ENCODE measurements around the gene GCC2. TPM values are rescaled to one million over a fixed set of nuclear protein-coding genes. Genes with fewer than 3 reads are reported as not detected.
A peak's percentile ranks its signal among the peaks of the same experiment; 100 is the strongest.

GCC2 gene
- total RNA-seq, 1 donor from 2014 or later = 53.9 TPM

DNA sequence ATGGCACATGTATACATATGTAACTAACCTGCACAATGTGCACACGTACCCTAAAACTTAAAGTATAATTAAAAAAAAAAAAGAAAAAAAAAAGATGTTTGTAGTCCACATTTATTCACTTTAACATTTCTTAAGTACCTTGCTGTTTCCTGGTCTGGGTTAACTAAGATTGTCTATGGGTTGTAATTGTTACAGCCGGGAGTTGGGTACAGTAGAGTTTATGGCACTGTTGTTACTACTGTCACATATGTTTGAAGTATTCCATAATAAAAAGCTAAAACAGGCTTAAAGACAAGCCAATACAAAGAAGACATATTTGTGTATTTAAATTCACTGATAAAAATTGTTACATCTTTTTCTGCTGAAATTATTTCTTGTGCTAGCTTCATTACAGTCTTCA is 36.2 kb downstream of the GCC2 start:
- TF ChIP-seq, protein P1, sequence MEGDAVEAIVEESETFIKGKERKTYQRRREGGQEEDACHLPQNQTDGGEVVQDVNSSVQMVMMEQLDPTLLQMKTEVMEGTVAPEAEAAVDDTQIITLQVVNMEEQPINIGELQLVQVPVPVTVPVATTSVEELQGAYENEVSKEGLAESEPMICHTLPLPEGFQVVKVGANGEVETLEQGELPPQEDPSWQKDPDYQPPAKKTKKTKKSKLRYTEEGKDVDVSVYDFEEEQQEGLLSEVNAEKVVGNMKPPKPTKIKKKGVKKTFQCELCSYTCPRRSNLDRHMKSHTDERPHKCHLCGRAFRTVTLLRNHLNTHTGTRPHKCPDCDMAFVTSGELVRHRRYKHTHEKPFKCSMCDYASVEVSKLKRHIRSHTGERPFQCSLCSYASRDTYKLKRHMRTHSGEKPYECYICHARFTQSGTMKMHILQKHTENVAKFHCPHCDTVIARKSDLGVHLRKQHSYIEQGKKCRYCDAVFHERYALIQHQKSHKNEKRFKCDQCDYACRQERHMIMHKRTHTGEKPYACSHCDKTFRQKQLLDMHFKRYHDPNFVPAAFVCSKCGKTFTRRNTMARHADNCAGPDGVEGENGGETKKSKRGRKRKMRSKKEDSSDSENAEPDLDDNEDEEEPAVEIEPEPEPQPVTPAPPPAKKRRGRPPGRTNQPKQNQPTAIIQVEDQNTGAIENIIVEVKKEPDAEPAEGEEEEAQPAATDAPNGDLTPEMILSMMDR (IDR thresholded peaks at IDR 0.05; ENCODE audit: insufficient read depth, low read depth, low read length) = no peak
- TF ChIP-seq EZH2 (IDR thresholded peaks at IDR 0.05; ENCODE audit: insufficient read depth, low read length) = no peak
- Mint-ChIP-seq H3K4me1 (ENCODE audit: low read depth, unreplicated experiment) (peaks cover 3% of the 10 kb centered on the region), H3K27me3 (ENCODE audit: low read depth, unreplicated experiment) (no peaks in the 10 kb centered on the region), H3K4me3 (ENCODE audit: unreplicated experiment) (no peak overlapping the region), H3K36me3 (ENCODE audit: low read depth, unreplicated experiment) (peaks cover 21% of the 10 kb centered on the region), H3K9me3 (ENCODE audit: unreplicated experiment) (no peaks in the 10 kb centered on the region), H3K27ac (ENCODE audit: unreplicated experiment) (no peak overlapping the region)
- Histone ChIP-seq H3K4me1 (ENCODE audit: insufficient read depth, low read length) (no peaks in the 10 kb centered on the region), H4K20me1 (ENCODE audit: insufficient read depth, low read length) (no peaks in the 10 kb centered on the region), H3K9me3 (ENCODE audit: insufficient read depth, low read depth, low read length) (no peaks in the 10 kb centered on the region), H2AFZ (ENCODE audit: low read depth, low read length) (no peak overlapping the region), H3K79me2 (ENCODE audit: insufficient read depth, low read length) (no peaks in the 10 kb centered on the region), H3K4me3 (ENCODE audit: insufficient read depth, low read depth, low read length) (no peak overlapping the region), H3K36me3 (ENCODE audit: insufficient read depth, low read length) (peaks cover 39% of the 10 kb centered on the region), H3K27ac (ENCODE audit: low read depth, low read length) (no peak overlapping the region), H3K4me2 (ENCODE audit: low read length) (no peak overlapping the region), H3K9ac (ENCODE audit: low read length) (no peak overlapping the region), H3K27me3 (ENCODE audit: insufficient read depth, low read length) (no peaks in the 10 kb centered on the region)
- FAIRE-seq (no peak), DNase-seq (ENCODE audit: low read depth) (no peak)

DNA sequence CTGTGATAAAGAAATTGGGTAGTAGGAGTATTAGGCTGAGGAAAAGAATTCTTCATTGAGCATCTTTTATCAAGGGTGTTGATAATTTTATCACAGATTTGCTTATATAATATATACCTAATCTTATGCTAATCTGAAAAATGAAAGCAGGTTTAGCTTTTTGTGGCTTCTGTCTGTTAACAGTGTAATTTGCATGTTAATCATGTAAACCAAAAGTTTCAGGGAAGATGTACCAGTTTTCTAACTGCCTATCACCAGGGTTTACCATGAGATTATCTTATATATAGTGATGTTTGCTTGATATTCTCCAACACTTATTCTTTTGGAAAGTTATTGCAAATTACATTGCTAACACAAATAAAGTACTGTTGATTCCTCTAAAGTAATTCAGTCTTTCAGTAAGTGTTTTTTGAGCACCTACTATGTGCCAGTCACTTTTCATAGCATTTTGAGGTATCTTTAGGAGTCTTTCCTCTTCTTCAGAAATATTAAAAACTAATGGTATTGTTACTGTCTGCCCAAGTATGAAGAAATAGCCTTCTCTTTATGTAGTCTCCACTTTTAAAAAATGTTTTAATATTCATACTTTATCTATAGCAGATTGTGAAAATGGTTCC is 41.6 kb downstream of the GCC2 start:
- no peak for FAIRE-seq
- peak overlapping the region; percentile 90 for H3K27ac Mint-ChIP-seq (ENCODE audit: unreplicated experiment)

DNA sequence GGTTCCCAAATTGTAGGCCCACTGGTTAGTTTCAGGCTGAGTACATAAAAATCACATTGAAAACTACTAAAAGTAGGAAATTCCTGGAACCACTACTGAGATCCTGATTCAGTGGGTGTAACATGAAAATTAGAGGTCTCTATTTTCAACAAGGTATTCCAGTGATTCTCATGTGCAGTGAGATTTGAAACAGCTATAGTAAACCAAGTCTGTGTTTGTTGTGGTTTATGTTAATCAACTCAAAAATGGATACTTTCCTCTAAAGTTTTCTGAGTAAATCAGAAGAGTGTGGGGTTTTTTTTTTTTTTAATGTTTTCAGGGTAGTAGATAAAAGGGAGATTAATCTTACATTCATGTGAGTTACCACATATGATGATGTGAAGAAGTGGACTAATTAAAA is 42.8 kb downstream of the GCC2 start:
- peak overlapping the region; percentile 98 for H3K27ac Mint-ChIP-seq (ENCODE audit: unreplicated experiment)
- Histone ChIP-seq H3K4me1 (ENCODE audit: insufficient read depth, low read length) (peaks cover 10% of the 10 kb centered on the region), H3K4me2 (ENCODE audit: low read length) (peak overlapping the region; percentile 29), H4K20me1 (ENCODE audit: insufficient read depth, low read length) (no peaks in the 10 kb centered on the region), H3K9me3 (ENCODE audit: insufficient read depth, low read depth, low read length) (no peaks in the 10 kb centered on the region), H3K27me3 (ENCODE audit: insufficient read depth, low read length) (no peaks in the 10 kb centered on the region), H3K27ac (ENCODE audit: low read depth, low read length) (peak overlapping the region; percentile 77), H3K9ac (ENCODE audit: low read length) (peak overlapping the region; percentile 48), H3K79me2 (ENCODE audit: insufficient read depth, low read length) (no peaks in the 10 kb centered on the region), H3K4me3 (ENCODE audit: insufficient read depth, low read depth, low read length) (no peak overlapping the region), H3K36me3 (ENCODE audit: insufficient read depth, low read length) (peaks cover 29% of the 10 kb centered on the region), H2AFZ (ENCODE audit: low read depth, low read length) (no peak overlapping the region)
- H3K4me3 Mint-ChIP-seq (ENCODE audit: unreplicated experiment) = no peak overlapping the region
- H3K9me3 Mint-ChIP-seq (ENCODE audit: unreplicated experiment) = no peaks in the 10 kb centered on the region
- FAIRE-seq (no peak), DNase-seq (ENCODE audit: low read depth) (no peak)
- TF ChIP-seq, protein P1 (IDR thresholded peaks at IDR 0.05; ENCODE audit: insufficient read depth, low read depth, low read length) = no peak
- no peak for TF ChIP-seq EZH2 (IDR thresholded peaks at IDR 0.05; ENCODE audit: insufficient read depth, low read length)
- H3K4me1 Mint-ChIP-seq (ENCODE audit: low read depth, unreplicated experiment) = peaks cover 28% of the 10 kb centered on the region
- peaks cover 17% of the 10 kb centered on the region for H3K36me3 Mint-ChIP-seq (ENCODE audit: low read depth, unreplicated experiment)
- no peaks in the 10 kb centered on the region for H3K27me3 Mint-ChIP-seq (ENCODE audit: low read depth, unreplicated experiment)

More for the DNA sequence above, 41.6 kb downstream of the GCC2 start:
- H3K4me1 ChIP-seq (ENCODE audit: insufficient read depth, low read length) = peaks cover 10% of the 10 kb centered on the region
- Mint-ChIP-seq H3K27me3 (ENCODE audit: low read depth, unreplicated experiment) (no peaks in the 10 kb centered on the region), H3K4me3 (ENCODE audit: unreplicated experiment) (no peak overlapping the region), H3K9me3 (ENCODE audit: unreplicated experiment) (no peaks in the 10 kb centered on the region), H3K4me1 (ENCODE audit: low read depth, unreplicated experiment) (peaks cover 28% of the 10 kb centered on the region), H3K36me3 (ENCODE audit: low read depth, unreplicated experiment) (peaks cover 17% of the 10 kb centered on the region)
- no peak overlapping the region for H3K27ac ChIP-seq (ENCODE audit: low read depth, low read length)
- TF ChIP-seq EZH2 (IDR thresholded peaks at IDR 0.05; ENCODE audit: insufficient read depth, low read length) = no peak
- TF ChIP-seq, protein P1 (IDR thresholded peaks at IDR 0.05; ENCODE audit: insufficient read depth, low read depth, low read length) = no peak
- no peaks in the 10 kb centered on the region for H4K20me1 ChIP-seq (ENCODE audit: insufficient read depth, low read length)
- no peaks in the 10 kb centered on the region for H3K9me3 ChIP-seq (ENCODE audit: insufficient read depth, low read depth, low read length)
- H3K36me3 ChIP-seq (ENCODE audit: insufficient read depth, low read length) = peaks cover 35% of the 10 kb centered on the region
- no peak overlapping the region for H2AFZ ChIP-seq (ENCODE audit: low read depth, low read length)
- no peaks in the 10 kb centered on the region for H3K27me3 ChIP-seq (ENCODE audit: insufficient read depth, low read length)
- no peaks in the 10 kb centered on the region for H3K79me2 ChIP-seq (ENCODE audit: insufficient read depth, low read length)
- no peak overlapping the region for H3K4me2 ChIP-seq (ENCODE audit: low read length)
- DNase-seq (ENCODE audit: low read depth) = no peak
- no peak overlapping the region for H3K9ac ChIP-seq (ENCODE audit: low read length)
- H3K4me3 ChIP-seq (ENCODE audit: insufficient read depth, low read depth, low read length) = no peak overlapping the region
